ENCODE results near the gene UBASH3A.

DNA sequence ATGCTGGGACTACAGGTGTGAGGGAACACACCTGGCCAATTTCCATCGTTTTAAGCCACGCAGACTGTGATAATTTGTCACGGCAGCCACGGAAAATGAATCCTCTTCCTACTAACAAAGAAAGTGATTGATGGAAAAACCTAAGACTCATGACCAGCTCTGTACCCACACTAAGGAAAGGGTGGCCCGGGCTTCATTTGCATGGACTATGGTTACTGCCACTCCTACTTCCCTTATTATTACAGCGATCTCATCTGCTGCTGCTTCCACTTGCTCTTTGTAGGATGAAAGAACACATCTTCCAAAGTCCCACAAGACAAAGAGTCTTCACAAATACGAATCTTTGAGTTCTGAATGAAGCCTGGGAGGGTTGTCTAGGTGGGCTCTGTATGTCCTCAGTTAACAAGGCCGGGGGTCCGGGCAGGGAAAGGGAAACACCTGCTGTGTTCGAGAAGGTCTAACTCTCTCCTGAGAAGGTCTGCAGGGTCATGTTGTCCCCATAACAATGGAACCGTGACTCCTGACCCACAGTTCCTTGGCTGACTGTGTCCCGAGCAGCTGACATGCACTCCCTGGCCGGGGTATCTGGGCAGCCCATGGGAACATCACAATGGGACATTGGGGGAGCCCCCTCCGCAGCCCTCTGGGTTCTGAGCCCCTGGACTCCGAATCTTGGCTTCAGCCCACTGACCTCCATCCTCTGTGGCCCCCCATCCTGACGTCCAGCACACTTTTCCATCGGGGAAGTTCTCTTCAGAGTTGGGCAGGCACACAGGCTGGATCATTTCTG, 24.1 kb upstream of the UBASH3A start:
- TF ChIP-seq, protein P1, sequence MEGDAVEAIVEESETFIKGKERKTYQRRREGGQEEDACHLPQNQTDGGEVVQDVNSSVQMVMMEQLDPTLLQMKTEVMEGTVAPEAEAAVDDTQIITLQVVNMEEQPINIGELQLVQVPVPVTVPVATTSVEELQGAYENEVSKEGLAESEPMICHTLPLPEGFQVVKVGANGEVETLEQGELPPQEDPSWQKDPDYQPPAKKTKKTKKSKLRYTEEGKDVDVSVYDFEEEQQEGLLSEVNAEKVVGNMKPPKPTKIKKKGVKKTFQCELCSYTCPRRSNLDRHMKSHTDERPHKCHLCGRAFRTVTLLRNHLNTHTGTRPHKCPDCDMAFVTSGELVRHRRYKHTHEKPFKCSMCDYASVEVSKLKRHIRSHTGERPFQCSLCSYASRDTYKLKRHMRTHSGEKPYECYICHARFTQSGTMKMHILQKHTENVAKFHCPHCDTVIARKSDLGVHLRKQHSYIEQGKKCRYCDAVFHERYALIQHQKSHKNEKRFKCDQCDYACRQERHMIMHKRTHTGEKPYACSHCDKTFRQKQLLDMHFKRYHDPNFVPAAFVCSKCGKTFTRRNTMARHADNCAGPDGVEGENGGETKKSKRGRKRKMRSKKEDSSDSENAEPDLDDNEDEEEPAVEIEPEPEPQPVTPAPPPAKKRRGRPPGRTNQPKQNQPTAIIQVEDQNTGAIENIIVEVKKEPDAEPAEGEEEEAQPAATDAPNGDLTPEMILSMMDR (conservative IDR thresholded peaks at IDR 0.05): no peak
- no peak for TF ChIP-seq ZFX (IDR thresholded peaks at IDR 0.05)
